ENCODE data around the gene TREX2. TPM values are rescaled to one million over a fixed set of nuclear protein-coding genes. Genes with fewer than 3 reads are reported as not detected.

Gene TREX2
- total and polyA plus RNA-seq, 7 donors, result 0.10 to 0.56 (median 0.27) TPM; not detected in 2

DNA sequence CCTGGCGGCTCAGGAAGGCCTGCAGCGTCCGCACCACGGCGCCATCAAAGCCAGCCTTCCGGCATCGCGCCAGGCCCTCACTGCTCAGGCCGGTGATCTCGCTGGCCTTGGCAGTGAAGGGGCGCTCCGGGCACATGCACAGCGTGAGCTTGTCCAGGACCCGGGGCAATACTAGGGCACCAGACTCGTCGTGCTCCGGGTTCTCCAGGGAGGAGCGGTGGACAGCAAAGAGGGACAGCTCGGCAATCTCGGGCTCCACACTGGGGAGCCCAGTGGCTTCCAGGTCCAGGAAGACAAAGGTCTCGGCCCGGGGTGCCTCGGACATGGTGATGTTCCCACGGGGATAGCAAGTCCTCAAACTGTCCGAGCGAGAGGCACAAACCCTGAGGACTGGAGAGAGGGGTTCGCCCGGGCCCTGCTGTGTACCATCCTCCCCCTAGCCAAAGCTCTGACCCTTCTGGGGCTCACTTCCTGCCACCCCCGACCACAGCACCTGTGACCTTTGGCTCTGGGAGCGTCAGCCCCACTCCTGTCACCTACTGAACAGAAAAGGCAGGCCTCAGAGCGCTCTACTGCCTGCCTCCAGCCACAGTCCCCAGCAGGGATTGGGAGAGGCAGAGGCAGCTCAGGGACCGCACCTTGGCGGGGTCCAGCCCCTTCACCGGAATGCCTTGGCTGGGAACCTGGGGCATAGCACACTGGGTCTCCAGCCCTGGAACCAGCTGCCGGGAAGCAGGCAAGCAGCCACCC, 575 bp downstream of the TREX2 start:
- no peak overlapping the region for H3K4me3 ChIP-seq
- no peak for ATAC-seq
- H3K36me3 ChIP-seq (ENCODE audit: insufficient read depth in 1 of 2, low read depth in 1 of 2), result no peaks in the 10 kb centered on the region
- no peak for DNase-seq
- no peaks in the 10 kb centered on the region for H3K4me1 ChIP-seq
- 83% methylated on average over 18 to 35 of the region's 35 CpGs for WGBS, 3 donors
- H3K9me3 ChIP-seq, result no peaks in the 10 kb centered on the region
- H3K27ac ChIP-seq, result no peak overlapping the region
- TF ChIP-seq, protein P1, sequence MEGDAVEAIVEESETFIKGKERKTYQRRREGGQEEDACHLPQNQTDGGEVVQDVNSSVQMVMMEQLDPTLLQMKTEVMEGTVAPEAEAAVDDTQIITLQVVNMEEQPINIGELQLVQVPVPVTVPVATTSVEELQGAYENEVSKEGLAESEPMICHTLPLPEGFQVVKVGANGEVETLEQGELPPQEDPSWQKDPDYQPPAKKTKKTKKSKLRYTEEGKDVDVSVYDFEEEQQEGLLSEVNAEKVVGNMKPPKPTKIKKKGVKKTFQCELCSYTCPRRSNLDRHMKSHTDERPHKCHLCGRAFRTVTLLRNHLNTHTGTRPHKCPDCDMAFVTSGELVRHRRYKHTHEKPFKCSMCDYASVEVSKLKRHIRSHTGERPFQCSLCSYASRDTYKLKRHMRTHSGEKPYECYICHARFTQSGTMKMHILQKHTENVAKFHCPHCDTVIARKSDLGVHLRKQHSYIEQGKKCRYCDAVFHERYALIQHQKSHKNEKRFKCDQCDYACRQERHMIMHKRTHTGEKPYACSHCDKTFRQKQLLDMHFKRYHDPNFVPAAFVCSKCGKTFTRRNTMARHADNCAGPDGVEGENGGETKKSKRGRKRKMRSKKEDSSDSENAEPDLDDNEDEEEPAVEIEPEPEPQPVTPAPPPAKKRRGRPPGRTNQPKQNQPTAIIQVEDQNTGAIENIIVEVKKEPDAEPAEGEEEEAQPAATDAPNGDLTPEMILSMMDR (IDR thresholded peaks at IDR 0.05), result no peak
- peaks cover 0 to 6% (median 0%) of the 10 kb centered on the region in 3 donors for H3K27me3 ChIP-seq (ENCODE audit: insufficient read depth in 3 of 3, low read length in 2 of 3)
- intact Hi-C loops (cut with DNase I), result no loop called here

DNA sequence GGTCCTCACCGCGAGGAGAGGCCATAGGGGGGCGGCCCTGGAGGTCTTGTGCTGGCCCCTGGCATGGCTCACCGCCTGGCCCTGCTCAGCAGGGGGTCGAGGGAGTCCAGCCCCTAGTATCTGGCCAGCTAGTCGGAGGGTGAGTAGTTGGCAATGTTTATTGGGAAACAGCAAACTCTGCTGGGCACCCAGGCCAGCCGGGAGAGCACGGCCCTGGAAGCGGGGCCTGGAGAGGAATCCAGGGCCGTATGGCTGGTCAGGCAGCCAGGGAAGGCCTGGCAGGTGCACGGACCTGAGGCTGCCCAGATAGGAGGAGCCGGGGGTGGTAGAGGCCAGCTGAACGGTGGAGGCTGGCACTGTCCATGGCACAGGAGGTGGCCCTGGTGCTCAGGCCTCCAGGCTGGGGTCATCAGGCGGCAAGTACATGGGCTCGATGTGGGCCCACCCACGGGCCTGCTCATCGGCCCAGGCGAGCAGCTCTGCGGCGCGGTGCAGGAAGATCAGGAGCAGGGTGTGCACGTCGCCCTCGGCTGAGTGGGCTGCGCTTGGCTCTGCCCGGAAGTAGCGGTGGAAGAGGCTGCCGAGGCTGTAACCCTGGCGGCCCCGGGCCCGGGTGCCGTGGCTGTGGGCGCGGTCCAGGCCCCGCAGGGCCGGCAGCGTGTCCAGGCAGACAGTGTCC, 1.4 kb downstream of the TREX2 start:
- DNase-seq (no peak), ATAC-seq (peak in 1 of 4 donors; percentile 14)
- intact Hi-C loops (cut with DNase I), result no loop called here
- Histone ChIP-seq H3K4me1 (no peaks in the 10 kb centered on the region), H3K36me3 (ENCODE audit: insufficient read depth in 1 of 2, low read depth in 1 of 2) (no peaks in the 10 kb centered on the region), H3K4me3 (no peak overlapping the region), H3K27me3 (ENCODE audit: insufficient read depth in 3 of 3, low read length in 2 of 3) (peaks cover 0 to 6% (median 0%) of the 10 kb centered on the region in 3 donors), H3K27ac (no peak overlapping the region), H3K9me3 (no peaks in the 10 kb centered on the region)
- TF ChIP-seq, protein P1 (IDR thresholded peaks at IDR 0.05), result no peak
- WGBS, 3 donors, result 78 to 80% (median 79%) methylated on average over 15 to 37 of the region's 37 CpGs

GRCh38 chrX:153443476-153444332, 2.2 kb downstream of the TREX2 start:
- no peaks in the 10 kb centered on the region for H3K36me3 ChIP-seq (ENCODE audit: insufficient read depth in 1 of 2, low read depth in 1 of 2)
- H3K9me3 ChIP-seq, result no peaks in the 10 kb centered on the region
- no peak overlapping the region for H3K27ac ChIP-seq
- 78 to 80% (median 78%) methylated on average over 19 to 25 of the region's 25 CpGs for WGBS, 3 donors
- peaks cover 0 to 8% (median 0%) of the 10 kb centered on the region in 3 donors for H3K27me3 ChIP-seq (ENCODE audit: insufficient read depth in 3 of 3, low read length in 2 of 3)
- intact Hi-C loops (cut with DNase I), result no loop called here
- TF ChIP-seq, protein P1 (IDR thresholded peaks at IDR 0.05), result no peak
- DNase-seq (no peak), ATAC-seq (peak in 3 of 4 donors; percentile 37 to 53 (median 48))
- H3K4me3 ChIP-seq, result no peak overlapping the region
- no peaks in the 10 kb centered on the region for H3K4me1 ChIP-seq

GRCh38 chrX:153442463-153442862, 3.4 kb downstream of the TREX2 start:
- intact Hi-C loops (cut with DNase I), result no loop called here
- TF ChIP-seq, protein P1 (IDR thresholded peaks at IDR 0.05), result no peak
- WGBS, 3 donors, result 70 to 86% (median 70%) methylated on average over 5 of the region's 5 CpGs
- Histone ChIP-seq H3K4me1 (no peaks in the 10 kb centered on the region), H3K36me3 (ENCODE audit: insufficient read depth in 1 of 2, low read depth in 1 of 2) (no peaks in the 10 kb centered on the region), H3K27me3 (ENCODE audit: insufficient read depth in 3 of 3, low read length in 2 of 3) (peaks cover 0 to 13% (median 0%) of the 10 kb centered on the region in 3 donors), H3K27ac (no peak overlapping the region), H3K4me3 (no peak overlapping the region), H3K9me3 (no peaks in the 10 kb centered on the region)
- DNase-seq (no peak), ATAC-seq (no peak)

Data from psoas muscle (tissue), 8 donors.